Activated gamma-delta T cell treated with Interleukin-2 at 50 U/mL for 16 hours (primary cell): Measurements from ENCODE around the gene AP3M1.

Experiments
- DNase-seq: peaks from one replicate; pipeline ENCODE4 v3.0.0-alpha.2; 2020

The AP3M1 gene

DNA sequence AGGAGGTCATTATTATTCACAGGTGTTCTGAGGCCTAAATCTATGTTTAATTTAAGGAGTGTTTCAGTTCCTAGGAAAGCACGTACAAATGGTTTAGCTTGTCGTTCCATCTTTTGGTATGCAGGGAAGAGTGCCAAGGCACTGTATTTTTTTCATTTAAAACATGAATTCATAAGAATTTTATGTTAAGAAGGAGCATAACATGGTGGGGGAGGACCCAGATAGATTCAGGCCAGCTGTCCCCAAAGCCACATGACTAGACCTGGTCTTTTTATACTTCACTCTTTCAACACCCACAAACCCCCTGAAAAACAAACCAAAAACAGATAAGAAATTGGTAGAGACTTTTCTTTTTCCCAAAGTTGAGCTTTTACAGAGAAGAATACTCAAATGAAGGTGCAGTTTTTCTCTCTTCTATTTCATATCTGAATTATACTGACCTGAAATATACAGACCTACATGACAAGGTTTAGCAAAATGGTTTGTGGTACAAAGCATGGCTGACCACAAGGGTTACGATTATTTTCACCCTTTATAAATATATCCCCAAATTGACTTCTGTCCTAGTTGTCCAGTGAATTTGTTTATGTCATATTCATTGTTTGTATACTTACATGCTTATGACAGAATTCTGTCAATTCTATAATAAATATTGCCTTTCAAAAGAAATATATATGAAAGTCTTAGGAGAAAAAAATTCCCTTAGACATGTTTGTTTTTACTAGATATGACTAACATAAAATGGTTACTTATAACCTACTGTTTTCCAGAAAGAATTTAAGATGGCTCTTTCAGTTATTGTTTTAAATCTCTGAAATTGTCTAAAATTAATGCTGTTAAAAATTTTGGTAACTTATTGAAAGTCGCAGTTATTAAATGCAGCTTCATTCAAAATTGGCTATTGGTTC is 71.3 kb downstream of the AP3M1 start:
- no peak for DNase-seq

DNA sequence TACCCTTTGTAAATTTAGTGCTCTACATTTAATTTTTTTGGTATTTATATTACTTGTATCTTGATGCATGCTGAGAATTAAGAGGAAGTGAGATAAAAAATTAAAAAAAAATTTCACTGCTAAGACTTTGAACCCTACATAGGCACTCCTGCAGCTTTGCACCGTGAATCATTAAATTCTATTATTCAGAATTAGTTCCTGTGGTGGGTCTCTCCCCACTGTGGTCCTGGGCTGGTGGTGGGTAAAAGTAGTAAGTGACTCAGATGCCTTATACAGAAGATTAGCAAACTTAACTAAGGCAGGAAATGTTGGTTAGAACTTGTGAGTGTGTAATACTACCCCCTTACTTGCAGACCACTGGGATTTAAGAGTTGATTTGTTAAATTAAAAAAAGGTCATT is 72.6 kb downstream of the AP3M1 start:
- DNase-seq: peak; percentile 41

DNA sequence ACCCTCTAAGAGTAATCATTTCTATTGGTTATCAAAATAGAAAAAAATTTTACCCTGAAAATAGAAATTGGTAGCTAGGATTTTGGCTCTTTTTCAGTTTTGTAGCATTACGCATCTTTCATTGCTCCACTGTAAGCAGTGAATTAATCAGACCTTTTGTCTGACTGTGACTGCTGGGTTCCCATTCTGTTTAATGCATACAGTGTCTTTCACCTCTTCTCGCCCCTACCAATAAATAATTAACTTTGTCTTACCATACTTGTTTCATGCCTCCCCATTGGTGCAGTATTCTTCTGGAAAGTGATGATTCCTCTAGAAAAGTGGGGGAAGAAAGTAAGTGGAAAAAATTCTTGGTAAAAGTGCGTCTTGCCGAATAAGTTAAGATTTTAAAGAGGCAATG is 73.2 kb downstream of the AP3M1 start:
- DNase-seq: no peak

DNA sequence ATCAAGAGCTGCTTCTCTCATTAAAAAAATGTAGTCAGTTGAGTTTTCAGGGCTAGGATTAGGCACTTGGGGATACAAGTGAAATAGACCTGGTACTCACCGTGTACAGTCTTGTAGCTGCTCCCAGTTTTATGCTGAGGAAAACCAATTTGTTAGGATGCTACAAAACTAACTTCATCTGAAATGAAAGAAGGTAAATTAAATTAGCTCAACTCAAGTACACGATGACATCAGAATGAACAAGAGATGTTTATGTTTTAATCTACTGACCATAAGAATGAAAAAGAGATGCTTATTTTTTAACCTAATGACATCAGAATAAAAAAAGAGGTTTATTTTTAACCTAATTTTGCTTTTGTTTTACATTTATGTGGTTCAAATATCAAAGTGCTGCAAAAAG is 73.7 kb downstream of the AP3M1 start:
- DNase-seq: no peak

DNA sequence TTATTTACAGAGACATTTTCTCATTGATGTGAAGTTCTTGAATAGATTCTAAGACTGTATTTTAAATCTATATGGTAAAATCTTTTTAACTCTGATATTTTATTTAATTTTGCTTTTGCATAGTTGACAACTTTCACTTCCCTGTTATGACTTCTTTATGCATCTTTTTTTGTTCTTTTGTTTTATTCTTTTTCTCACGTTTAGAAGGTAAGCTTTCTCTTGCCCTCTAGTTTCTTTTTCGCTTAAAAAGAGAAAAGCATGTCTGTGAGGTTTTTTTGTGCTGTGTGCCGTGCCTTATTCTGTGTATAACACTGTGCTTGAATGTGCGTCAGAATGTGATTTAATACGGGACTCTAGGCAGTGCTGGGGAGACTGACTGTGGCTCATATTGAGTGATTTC is 74.7 kb downstream of the AP3M1 start:
- DNase-seq: no peak

DNA sequence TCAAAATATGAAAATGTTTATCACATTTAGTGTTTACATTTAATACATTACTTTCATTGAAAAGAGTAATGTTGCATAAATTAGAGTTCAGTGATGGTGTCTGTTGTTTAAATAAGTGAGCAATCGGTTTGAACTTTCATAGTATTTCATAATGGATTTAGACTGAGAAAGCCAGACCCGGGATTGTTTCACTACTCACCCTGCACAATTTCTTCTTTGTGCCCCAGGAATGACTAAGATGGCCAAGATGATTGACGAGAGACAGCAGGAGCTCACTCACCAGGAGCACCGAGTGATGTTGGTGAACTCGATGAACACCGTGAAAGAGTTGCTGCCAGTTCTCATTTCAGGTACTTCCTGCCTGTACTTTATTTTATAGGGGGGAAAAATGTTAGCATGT is 78.1 kb downstream of the AP3M1 start:
- DNase-seq: no peak

DNA sequence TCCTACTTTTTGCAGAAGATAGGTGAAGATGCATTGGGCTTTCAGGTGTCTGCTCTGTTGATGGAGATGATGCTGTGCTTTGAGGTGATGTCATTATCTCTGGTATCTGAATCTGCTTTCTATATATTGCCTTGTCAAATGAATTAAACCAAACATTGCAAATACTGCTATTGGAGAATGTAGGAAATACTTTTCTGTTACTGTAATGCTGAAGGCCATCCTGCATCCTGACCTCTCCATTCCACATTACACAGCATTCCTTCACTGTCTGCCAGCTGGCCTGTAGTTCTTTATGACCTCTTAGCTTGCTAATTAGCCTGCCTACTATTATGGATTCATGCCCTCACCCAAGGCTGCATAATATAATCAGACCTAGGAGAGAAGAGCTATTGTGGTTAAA is 79.5 kb downstream of the AP3M1 start:
- no peak for DNase-seq
